K562 (cell line): ENCODE results near the gene USP5. TPM values are rescaled to one million over a fixed set of nuclear protein-coding genes. Genes with fewer than 3 reads are reported as not detected.

Source experiments
- CBFA2T3 ChIP-seq: fragments of 450-650 bp; IDR thresholded peaks from 2 replicates; pipeline ENCODE4 v1.6.1; 2017
- CCAR2 ChIP-seq: fragments of 200-400 bp; formaldehyde crosslinking; IDR thresholded peaks from 2 replicates; pipeline ENCODE4 v1.6.1; 2017; ENCODE audit warnings: mild to moderate bottlenecking, low read depth, low read length
- DPF2 ChIP-seq: fragments of 450-650 bp; IDR thresholded peaks from 2 replicates; pipeline ENCODE4 v1.6.1; 2016
- ELF4 ChIP-seq: fragments of 450-650 bp; formaldehyde crosslinking; IDR thresholded peaks from 2 replicates; pipeline ENCODE4 v1.4.0; 2022; ENCODE audit warnings: missing genetic modification characterization
- GABPB1 ChIP-seq: sonication (generic); formaldehyde crosslinking; IDR thresholded peaks from 2 replicates; pipeline ENCODE4 v1.8.0; 2022; ENCODE audit warnings: mild to moderate bottlenecking, missing genetic modification reagents
- GATA2 ChIP-seq: sonication (generic); formaldehyde crosslinking; IDR thresholded peaks from 2 replicates; pipeline ENCODE4 v1.4.0; 2020; ENCODE audit warnings: mild to moderate bottlenecking, missing genetic modification reagents
- KLF10 ChIP-seq: fragments of 250-450 bp; sonication (Bioruptor Pico); IDR thresholded peaks from 2 replicates; pipeline ENCODE4 v1.6.1; 2021; ENCODE audit warnings: matching md5 sums
- MAFF ChIP-seq: IDR thresholded peaks from 2 replicates; pipeline ENCODE4 v1.6.1; 2012; ENCODE audit warnings: low read length, improper control_type of control experiment
- MTA1 ChIP-seq: fragments of 450-650 bp; IDR thresholded peaks from 2 replicates; pipeline ENCODE4 v1.6.1; 2017; ENCODE audit warnings: borderline replicate concordance
- NCOA4 ChIP-seq: fragments of 450-650 bp; IDR thresholded peaks from 2 replicates; pipeline ENCODE4 v1.6.1; 2018; ENCODE audit warnings: mild to moderate bottlenecking; ENCODE audit not compliant: partially characterized antibody
- POLR2G ChIP-seq: fragments of 200-400 bp; formaldehyde crosslinking; IDR thresholded peaks from 2 replicates; pipeline ENCODE4 v1.6.1; 2017; ENCODE audit warnings: low read depth, mild to moderate bottlenecking, antibody characterized with exemption, low read length, moderate library complexity
- RBM39 ChIP-seq: fragments of 200-400 bp; formaldehyde crosslinking; optimal IDR thresholded peaks from 2 replicates; pipeline ENCODE3; 2018; ENCODE audit warnings: low read depth, low read length
- SAFB2 ChIP-seq: fragments of 200-400 bp; formaldehyde crosslinking; IDR thresholded peaks from 2 replicates; pipeline ENCODE4 v1.6.1; 2018; ENCODE audit warnings: borderline replicate concordance, low read length, low read depth, moderate library complexity; ENCODE audit not compliant: severe bottlenecking
- SAP30 ChIP-seq: fragments of 200-600 bp; sonication (generic); IDR thresholded peaks from 2 replicates; pipeline ENCODE4 v1.6.1; 2012; ENCODE audit warnings: borderline replicate concordance, low read depth, mild to moderate bottlenecking, moderate library complexity, low read length, control low read depth, inconsistent platforms; ENCODE audit not compliant: insufficient read depth, poor library complexity, severe bottlenecking
- SMAD3 ChIP-seq: fragments of 450-650 bp; formaldehyde crosslinking; conservative IDR thresholded peaks from 2 replicates; pipeline ENCODE4 v1.4.0; 2020; ENCODE audit warnings: mild to moderate bottlenecking
- SNIP1 ChIP-seq: fragments of 450-650 bp; IDR thresholded peaks from 2 replicates; pipeline ENCODE4 v1.7.1; 2017; ENCODE audit warnings: low read depth, mild to moderate bottlenecking
- ZKSCAN8 ChIP-seq: fragments of 200-800 bp; sonication (Bioruptor generic); IDR thresholded peaks from 2 replicates; pipeline ENCODE4 v1.6.1; 2016; ENCODE audit warnings: missing genetic modification characterization, missing compliant biosample characterization
- ZNF263 ChIP-seq: sonication (generic); formaldehyde crosslinking; IDR thresholded peaks from 2 replicates; pipeline ENCODE4 v1.8.0; 2022; ENCODE audit warnings: mild to moderate bottlenecking, missing genetic modification reagents, borderline replicate concordance
- ZNF445 ChIP-seq: fragments of 250-450 bp; sonication (Bioruptor Pico); IDR thresholded peaks from 2 replicates; pipeline ENCODE4 v1.4.0; 2020; ENCODE audit warnings: low read depth, mild to moderate bottlenecking, moderate library complexity
- ZNF75A ChIP-seq: fragments of 450-650 bp; formaldehyde crosslinking; IDR thresholded peaks from 2 replicates; pipeline ENCODE4 v1.4.0; 2020; ENCODE audit warnings: mild to moderate bottlenecking
- polyA plus RNA-seq, 8 experiments: library from polyadenylated mRNA; depleted of rRNA in 4 of 8; stranded (reverse) in 5 of 8; unstranded in 3 of 8; fragments of >200 nt; fragmentation: Nextera tagmentation in 2 of 8; fragmentation: Illumina TruSeq in 1 of 8; extraction: Ambion mirVana in 2 of 8; extraction: Trizol in 1 of 8; gene quantifications; 2 replicates each; pipeline versions ENCODE4 v1.2.1 to v1.2.3, GENCODE V29; 2011 to 2014; ENCODE audit warnings: inconsistent platforms in 1 of 8, missing spikeins in 1 of 8
- total RNA-seq, 7 experiments: library from RNA; depleted of rRNA in 6 of 7; stranded (reverse); fragments of >200 nt in 6 of 7; fragmentation: Illumina TruSeq in 2 of 7; extraction: Trizol in 2 of 7; gene quantifications; 2 replicates each; pipeline versions ENCODE4 v1.2.1 to v1.2.3, GENCODE V29; 2011 to 2021; ENCODE audit warnings: low replicate concordance in 1 of 7
- TF ChIP-seq, protein P1 (sequence below): sonication (generic); formaldehyde crosslinking; IDR thresholded peaks from 2 replicates; pipeline ENCODE4 v1.8.0; 2023; ENCODE audit warnings: mild to moderate bottlenecking, missing genetic modification reagents
- TF ChIP-seq, protein P2 (sequence below): sonication (generic); formaldehyde crosslinking; IDR thresholded peaks from 2 replicates; pipeline ENCODE4 v1.8.1; 2022; ENCODE audit warnings: missing genetic modification reagents
- TF ChIP-seq, protein P3 (sequence below): fragments of 250-450 bp; sonication (Bioruptor Pico); IDR thresholded peaks from 2 replicates; pipeline ENCODE4 v1.8.0; 2021; ENCODE audit warnings: mild to moderate bottlenecking, moderate library complexity

Gene USP5
- total and polyA plus RNA-seq, 9 of the 15 experiments (the other 6 are each of a cell fraction or from before 2014, with no cell fraction given): 1.4 to 107 (median 48.6) TPM

DNA sequence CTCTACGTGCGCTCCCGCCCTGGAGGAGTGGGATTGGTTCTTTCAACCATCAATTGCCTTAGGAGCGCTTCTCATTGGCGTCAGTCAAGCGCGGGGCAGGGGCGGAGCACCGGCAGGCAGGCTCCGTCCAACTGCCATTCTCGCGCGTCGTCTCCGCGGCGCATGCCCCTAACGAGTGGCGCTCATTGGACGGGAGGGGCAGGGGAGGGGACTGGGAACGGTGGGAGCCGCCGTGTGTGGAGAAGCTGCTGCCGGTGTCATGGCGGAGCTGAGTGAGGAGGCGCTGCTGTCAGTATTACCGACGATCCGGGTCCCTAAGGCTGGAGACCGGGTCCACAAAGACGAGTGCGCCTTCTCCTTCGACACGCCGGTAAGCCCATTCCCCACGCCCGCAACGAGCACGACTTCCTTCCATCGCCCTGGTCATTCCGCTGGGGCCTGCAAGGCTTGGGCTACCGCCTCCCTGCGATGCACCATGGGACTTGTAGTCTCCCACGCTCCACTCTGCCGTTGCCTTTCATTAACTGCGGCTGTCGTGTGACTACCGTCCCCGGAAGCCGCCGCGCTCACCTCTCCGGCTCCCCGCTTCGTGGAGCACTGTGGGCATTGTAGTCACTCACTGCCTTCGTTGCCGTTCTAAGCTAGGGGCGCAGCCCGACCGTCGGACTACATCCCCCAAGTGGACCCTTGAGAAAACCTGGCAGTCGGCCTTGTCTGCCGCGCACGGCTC, at the start of gene USP5 (continued):
- TF ChIP-seq, protein P1, sequence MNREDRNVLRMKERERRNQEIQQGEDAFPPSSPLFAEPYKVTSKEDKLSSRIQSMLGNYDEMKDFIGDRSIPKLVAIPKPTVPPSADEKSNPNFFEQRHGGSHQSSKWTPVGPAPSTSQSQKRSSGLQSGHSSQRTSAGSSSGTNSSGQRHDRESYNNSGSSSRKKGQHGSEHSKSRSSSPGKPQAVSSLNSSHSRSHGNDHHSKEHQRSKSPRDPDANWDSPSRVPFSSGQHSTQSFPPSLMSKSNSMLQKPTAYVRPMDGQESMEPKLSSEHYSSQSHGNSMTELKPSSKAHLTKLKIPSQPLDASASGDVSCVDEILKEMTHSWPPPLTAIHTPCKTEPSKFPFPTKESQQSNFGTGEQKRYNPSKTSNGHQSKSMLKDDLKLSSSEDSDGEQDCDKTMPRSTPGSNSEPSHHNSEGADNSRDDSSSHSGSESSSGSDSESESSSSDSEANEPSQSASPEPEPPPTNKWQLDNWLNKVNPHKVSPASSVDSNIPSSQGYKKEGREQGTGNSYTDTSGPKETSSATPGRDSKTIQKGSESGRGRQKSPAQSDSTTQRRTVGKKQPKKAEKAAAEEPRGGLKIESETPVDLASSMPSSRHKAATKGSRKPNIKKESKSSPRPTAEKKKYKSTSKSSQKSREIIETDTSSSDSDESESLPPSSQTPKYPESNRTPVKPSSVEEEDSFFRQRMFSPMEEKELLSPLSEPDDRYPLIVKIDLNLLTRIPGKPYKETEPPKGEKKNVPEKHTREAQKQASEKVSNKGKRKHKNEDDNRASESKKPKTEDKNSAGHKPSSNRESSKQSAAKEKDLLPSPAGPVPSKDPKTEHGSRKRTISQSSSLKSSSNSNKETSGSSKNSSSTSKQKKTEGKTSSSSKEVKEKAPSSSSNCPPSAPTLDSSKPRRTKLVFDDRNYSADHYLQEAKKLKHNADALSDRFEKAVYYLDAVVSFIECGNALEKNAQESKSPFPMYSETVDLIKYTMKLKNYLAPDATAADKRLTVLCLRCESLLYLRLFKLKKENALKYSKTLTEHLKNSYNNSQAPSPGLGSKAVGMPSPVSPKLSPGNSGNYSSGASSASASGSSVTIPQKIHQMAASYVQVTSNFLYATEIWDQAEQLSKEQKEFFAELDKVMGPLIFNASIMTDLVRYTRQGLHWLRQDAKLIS (CRISPR knock-in tag): no peak
- TF ChIP-seq MTA1 (peak; percentile 85; the same call in 1 of the 2 replicates), CBFA2T3 (no peak), MAFF (no peak), SAP30 (peak; percentile 86), KLF10 (no peak), SAFB2 (no peak), SMAD3 (CRISPR knock-in tag) (peak; percentile 94), SNIP1 (no peak), ZNF263 (0 out of 2 replicates have a peak, but pooled peaks have one; percentile 8), DPF2 (no peak), ZNF445 (0 out of 2 replicates have a peak, but pooled peaks have one; percentile 62), GABPB1 (CRISPR knock-in tag) (peak; percentile 99), RBM39 (no peak), GATA2 (no peak), NCOA4 (no peak), ZNF75A (CRISPR knock-in tag) (no peak), CCAR2 (no peak), POLR2G (peak; percentile 79), ZKSCAN8 (no peak), ELF4 (CRISPR knock-in tag) (peak; percentile 42; the same call in 1 of the 2 replicates)
- TF ChIP-seq, protein P2, sequence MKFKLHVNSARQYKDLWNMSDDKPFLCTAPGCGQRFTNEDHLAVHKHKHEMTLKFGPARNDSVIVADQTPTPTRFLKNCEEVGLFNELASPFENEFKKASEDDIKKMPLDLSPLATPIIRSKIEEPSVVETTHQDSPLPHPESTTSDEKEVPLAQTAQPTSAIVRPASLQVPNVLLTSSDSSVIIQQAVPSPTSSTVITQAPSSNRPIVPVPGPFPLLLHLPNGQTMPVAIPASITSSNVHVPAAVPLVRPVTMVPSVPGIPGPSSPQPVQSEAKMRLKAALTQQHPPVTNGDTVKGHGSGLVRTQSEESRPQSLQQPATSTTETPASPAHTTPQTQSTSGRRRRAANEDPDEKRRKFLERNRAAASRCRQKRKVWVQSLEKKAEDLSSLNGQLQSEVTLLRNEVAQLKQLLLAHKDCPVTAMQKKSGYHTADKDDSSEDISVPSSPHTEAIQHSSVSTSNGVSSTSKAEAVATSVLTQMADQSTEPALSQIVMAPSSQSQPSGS (CRISPR knock-in tag): no peak
- TF ChIP-seq, protein P3, sequence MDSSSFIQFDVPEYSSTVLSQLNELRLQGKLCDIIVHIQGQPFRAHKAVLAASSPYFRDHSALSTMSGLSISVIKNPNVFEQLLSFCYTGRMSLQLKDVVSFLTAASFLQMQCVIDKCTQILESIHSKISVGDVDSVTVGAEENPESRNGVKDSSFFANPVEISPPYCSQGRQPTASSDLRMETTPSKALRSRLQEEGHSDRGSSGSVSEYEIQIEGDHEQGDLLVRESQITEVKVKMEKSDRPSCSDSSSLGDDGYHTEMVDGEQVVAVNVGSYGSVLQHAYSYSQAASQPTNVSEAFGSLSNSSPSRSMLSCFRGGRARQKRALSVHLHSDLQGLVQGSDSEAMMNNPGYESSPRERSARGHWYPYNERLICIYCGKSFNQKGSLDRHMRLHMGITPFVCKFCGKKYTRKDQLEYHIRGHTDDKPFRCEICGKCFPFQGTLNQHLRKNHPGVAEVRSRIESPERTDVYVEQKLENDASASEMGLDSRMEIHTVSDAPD: no peak
